GM21529 (cell line): ENCODE data around the gene DXO.
A peak's percentile ranks its signal among the peaks of the same experiment; 100 is the strongest.
"Not testable (repeated sequence)": the region's sequence is repeated elsewhere in the genome, so short reads cannot be mapped to it uniquely, and the experiment has no call there.

Experiments used
- ATAC-seq: cut with Tn5 transposase; IDR thresholded peaks from one replicate; pipeline ENCODE4 v1.9.1; 2021; ENCODE audit not compliant: unreplicated experiment

The DXO gene

DNA sequence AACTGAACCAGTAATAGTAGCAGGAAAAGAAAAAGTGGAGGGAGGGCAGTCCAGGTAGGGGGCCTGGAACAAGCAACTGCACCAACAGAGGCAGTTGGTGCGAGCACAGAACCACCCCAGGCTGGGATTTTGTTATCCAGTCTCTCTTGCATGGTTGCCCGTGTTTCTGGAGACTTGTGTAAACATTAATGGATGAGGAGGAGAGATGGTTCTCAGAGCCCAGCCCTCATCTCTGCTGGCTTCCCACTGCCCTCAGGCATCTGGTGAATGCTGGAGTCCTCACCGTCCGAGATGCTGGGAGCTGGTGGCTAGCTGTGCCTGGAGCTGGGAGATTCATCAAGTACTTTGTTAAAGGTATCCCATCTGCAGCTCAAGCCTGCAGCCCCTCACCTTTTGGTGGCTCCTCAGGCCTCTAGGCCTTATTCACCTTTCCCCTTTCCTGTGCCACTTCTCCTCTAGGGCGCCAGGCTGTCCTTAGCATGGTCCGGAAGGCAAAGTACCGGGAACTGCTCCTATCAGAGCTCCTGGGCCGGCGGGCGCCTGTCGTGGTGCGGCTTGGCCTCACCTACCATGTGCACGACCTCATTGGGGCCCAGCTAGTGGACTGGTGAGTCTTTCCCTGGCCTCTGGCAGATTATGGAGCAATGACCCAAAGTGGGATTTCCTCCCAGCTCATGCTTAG lies 8.4 kb upstream of the DXO start:
- not testable (repeated sequence) for ATAC-seq

DNA sequence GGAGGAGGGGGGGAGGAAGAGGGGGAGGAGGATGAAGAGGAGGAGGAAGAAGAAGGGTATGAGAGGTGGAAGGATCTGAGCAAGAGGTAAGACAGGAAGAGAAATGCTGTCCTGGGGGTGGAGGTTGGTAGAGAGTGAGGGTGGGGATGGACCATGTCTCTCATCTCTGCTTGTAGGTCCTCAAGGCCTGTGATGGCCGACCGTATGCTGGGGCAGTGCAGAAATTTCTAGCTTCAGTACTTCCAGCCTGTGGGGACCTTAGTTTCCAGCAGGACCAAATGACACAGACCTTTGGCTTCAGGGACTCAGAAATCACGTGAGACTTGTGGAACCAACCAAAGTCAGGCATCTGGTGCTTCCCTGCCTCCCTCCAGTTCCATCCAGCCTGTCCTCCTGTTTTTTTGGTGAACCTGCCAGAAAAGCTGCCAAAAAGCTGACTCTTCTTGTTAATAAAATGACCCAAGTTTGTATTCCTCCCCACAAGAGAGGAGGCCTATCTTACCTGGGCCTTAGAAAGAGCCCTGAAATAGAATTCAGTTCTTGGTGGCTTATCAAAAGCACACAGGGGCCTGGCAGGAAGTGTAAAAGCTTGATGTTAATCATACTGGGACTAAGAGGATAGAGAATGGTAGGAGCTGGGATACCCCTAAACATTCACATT lies 7.4 kb upstream of the DXO start:
- no peak for ATAC-seq

GRCh38 chr6:31978831-31979230 lies 6.9 kb upstream of the DXO start:
- ATAC-seq: no peak

DNA sequence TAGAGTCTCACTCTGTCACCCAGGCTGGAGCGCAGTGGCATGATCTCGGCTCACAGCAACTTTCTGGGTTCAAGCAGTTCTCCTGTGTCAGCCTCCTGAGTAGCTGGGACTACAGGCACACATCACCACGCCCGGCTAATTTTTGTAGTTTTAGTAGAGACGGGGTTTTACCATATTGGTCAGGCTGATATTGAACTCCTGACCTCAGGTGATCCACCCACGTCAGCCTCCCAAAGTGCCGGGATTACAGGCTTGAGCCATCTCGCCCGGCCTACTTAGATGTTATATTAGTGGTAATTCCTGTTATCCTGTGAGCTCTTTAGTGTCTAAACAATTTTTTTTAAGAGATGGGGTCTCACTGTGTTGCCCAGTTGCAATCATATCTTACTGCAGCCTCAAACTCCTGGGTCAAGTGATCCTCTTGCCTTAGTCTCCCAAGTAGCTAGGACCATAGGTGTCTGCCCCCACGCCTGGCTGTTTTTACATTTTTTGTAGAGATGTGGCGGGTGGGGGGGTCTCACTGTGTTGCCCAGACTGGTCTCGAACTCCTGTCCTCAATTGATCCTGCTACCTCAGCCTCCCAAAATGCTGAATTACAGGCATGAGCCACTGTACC lies 6.0 kb upstream of the DXO start:
- ATAC-seq: no peak

- ATAC-seq: not testable (repeated sequence)
Observed at GRCh38 chr6:31976065-31976464, 4.1 kb upstream of the DXO start.

- no peak for ATAC-seq
Observed at GRCh38 chr6:31972709-31973350, 892 bp upstream of the DXO start.

DNA sequence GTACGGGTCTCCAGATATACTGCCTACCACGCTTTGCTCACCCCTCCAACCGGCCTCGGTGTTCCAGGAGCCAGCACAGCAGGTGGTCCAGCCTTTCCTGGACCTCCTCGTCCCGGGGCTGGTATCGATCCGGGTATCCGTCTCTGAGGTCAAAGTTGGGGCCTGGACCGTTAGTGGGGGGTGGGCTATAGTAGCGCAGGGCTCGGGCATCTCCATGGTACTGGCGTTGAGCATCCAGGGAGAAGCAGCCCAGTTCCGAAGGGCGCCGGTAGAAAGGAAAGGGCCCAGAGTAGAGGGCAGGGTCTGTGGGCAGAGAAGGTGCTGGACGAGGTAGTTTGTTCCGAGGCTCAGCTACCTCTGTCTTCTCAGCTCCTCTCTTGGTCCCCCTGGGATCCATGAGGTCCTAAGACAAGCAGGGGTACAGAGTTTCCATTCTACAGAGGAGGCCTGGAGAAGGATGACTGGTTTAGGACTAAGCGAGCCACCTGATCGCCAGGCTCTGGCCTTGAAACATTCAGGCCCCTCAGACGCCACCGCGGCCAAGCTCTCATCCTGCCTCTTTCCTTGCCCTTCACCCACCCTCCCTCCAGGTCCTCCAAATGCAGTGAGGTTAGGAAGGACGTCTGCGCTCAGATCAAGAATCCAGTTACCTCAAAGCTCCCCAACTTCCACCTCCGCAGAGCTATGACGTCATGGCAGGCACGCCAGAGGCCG lies 502 bp downstream of the DXO start:
- ATAC-seq: peak; percentile 1

DNA sequence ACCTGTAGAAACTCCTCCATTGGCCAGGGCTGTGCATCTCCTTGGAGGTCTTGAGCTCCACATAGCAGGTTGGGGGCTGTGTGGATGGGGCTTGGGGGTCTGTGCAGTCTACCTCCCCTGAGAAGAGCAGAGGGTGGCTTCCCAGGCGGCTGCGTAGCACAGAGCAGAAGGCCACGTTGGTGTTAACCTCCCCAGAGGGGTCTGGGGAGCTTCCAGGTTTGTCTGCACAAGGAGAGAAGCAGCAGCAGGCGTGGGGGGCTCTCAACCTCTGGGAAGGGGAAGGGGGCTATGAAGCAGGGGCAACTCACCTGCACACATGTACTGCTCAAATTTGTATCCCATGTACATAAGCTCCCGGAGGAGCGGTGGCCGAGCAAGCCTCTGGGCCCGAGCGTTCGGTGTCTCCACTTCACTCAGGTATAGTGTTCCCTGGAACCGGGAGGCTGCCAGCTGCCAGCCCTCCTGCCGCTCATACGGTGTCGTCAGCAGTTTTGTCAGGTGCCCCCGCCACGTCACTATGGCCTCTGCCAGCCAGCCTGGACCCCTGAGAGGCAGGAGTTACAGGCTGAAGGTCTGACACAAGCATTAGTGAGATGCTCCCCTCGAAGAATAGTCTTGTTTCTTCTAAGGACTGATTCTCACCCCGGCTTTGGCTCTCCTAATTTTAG lies 1.2 kb downstream of the DXO start:
- ATAC-seq: no peak

GRCh38 chr6:31969712-31970603 lies 2.0 kb downstream of the DXO start:
- no peak for ATAC-seq

GRCh38 chr6:31968791-31969711 lies 2.9 kb downstream of the DXO start:
- no peak for ATAC-seq

DNA sequence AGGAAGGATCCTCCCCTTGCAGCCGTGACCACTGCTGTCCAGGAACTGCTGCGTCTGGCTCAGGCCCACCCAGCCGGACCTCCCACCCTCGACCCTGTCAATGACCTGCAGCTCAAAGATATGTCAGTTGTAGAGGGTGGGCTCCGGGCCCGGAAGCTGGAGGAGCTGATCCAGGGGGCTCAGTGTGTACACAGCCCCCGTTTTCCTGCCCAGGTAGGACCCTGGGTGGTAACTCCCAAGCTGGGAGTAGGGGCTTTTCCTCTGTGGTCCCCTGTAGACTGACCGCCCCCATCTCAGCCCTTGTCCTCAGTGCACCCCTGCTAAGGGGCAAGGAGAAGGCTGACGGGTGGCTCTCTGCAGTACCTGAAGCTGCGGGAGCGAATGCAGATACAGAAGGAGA lies 3.6 kb downstream of the DXO start:
- ATAC-seq: no peak

- no peak for ATAC-seq
Observed at GRCh38 chr6:31967926-31968320, 4.0 kb downstream of the DXO start.

DNA sequence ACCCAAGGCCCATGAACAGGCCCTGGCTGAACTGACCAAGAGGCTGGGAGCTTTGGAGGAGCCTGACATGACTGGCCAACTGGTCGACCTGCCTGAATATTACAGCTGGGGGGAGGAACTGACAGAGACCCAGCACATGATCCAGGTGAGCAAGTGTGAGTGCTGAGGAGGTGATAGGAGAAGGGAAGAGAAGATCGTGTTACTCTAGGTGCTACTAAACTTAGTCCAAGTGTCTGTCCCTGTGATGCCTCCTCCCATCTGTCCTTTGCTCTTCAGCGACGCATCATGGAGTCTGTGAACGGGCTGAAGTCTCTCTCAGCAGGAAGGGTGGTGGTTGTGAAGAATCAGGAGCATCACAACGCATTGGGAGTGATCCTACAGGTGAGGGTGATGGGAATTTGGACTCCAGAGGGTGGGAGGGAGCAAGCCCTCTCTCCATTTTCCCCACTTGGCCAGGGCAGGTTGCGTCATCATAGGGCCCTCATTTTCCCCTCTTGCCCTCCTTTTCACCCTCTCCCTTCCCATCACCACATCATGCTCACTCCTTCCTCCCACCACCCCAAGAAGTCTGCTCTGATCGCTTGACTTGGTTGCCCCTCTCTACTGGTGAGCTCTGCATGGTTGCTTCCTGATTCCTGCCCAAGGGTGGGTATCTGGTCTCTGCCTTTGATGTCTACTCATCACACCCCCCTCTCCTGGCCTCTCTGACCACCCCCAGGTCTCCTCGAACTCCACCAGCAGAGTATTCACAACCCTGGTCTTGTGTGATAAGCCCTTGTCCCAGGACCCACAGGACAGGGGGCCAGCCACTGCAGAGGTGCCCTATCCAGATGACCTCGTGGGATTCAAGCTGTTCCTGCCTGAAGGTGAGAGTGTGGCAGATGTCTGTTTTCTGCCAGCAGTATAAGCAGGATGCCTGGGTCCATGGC lies 4.7 kb downstream of the DXO start:
- ATAC-seq: no peak

GRCh38 chr6:31966506-31966905 lies 5.4 kb downstream of the DXO start:
- no peak for ATAC-seq

- ATAC-seq: no peak
Observed at GRCh38 chr6:31965700-31966099, 6.2 kb downstream of the DXO start.

DNA sequence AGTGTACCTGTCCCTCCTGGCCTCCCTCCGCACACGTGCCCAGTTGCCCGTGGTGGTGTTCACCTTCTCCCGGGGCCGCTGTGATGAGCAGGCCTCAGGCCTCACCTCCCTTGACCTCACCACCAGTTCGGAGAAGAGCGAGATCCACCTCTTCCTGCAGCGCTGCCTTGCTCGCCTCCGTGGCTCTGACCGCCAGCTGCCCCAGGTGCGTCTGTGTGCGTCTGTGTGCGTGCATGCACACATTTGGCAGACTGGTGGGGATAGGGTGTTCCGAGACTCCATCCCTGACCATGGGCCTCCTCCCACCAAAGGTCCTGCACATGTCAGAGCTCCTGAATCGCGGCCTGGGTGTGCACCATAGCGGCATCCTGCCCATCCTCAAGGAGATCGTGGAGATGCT lies 8.0 kb downstream of the DXO start:
- ATAC-seq: no peak

- ATAC-seq: no peak
Observed at GRCh38 chr6:31961616-31962015, 10.3 kb downstream of the DXO start.
